KOPT-K1 (cell line): ENCODE results near the gene SCN4A.
"Not testable (repeated sequence)": the region's sequence is repeated elsewhere in the genome, so short reads cannot be mapped to it uniquely, and the experiment has no call there.

Experiments used
- H3K27ac ChIP-seq: fragments of 200-600 bp; sonication (generic); 2 replicates; pipeline ENCODE4 v1.5.1; 2016; ENCODE audit warnings: antibody characterized with exemption, mild to moderate bottlenecking, low read depth, low read length; ENCODE audit not compliant: poor library complexity, severe bottlenecking
- H3K36me3 ChIP-seq: fragments of 200-600 bp; sonication (generic); 2 replicates; pipeline ENCODE4 v1.5.1; 2017; ENCODE audit warnings: antibody characterized with exemption, mild to moderate bottlenecking, low read length, moderate library complexity; ENCODE audit not compliant: insufficient read depth
- H3K9me3 ChIP-seq: fragments of 200-600 bp; sonication (generic); 2 replicates; pipeline ENCODE4 v1.5.1; 2017; ENCODE audit warnings: antibody characterized with exemption, low read length, mild to moderate bottlenecking; ENCODE audit not compliant: insufficient read depth, poor library complexity, severe bottlenecking

The SCN4A gene

GRCh38 chr17:63889026-63889848, 83.5 kb downstream of the SCN4A start:
- not testable (repeated sequence) for H3K27ac ChIP-seq, H3K36me3 ChIP-seq, H3K9me3 ChIP-seq
